PC-3 (cell line): ENCODE measurements around the gene NTHL1.

ENCODE experiments used
- EZH2 ChIP-seq: fragments of 300-600 bp; sonication (generic); IDR thresholded peaks from one replicate; pipeline ENCODE4 v1.6.1; 2017; ENCODE audit warnings: antibody characterized with exemption, mild to moderate bottlenecking, low read length; ENCODE audit not compliant: unreplicated experiment
- EZH2phosphoT487 ChIP-seq: fragments of 300-600 bp; sonication (generic); IDR thresholded peaks from 2 replicates; pipeline ENCODE4 v1.6.1; 2018; ENCODE audit warnings: mild to moderate bottlenecking, antibody characterized with exemption, low read length, borderline replicate concordance
- TF ChIP-seq, protein P1 (sequence below): fragments of 300-600 bp; sonication (generic); conservative IDR thresholded peaks from 2 replicates; pipeline ENCODE4 v1.5.1; 2017; ENCODE audit warnings: antibody characterized with exemption, low read depth, mild to moderate bottlenecking, low read length

DNA sequence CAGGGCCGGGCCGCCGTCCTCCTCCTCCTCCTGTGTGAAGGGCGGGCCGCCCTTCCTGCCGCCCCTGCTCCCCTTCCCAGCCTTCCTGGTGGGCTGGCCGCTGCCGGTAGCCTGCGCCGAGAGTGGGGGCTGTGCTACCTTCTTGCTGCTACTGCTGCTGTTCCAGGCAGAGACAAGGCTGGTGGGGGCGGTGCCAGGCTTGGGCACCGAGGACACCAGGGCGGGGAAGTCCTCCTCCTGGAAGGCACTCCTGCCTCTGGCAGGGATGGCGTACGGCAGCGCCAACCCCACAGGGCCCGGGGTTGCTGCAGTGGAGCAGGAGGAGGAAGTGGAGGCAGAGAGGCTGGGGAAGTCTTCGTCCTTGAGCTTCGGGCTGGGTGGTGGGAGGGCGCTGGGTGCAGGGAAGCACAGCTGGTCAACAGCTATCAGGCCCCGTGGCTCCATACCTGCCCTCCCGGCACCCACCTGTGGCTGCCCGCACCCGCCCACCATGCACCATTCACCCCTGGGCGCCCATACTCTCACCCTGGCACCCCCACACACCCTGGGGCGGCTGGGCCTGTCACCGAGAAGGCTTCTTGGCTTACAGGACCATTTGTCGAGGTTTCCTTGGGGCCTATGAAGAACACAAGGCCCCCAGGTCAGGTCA is 47.6 kb downstream of the NTHL1 start:
- TF ChIP-seq EZH2 (no peak), EZH2phosphoT487 (no peak)
- TF ChIP-seq, protein P1, sequence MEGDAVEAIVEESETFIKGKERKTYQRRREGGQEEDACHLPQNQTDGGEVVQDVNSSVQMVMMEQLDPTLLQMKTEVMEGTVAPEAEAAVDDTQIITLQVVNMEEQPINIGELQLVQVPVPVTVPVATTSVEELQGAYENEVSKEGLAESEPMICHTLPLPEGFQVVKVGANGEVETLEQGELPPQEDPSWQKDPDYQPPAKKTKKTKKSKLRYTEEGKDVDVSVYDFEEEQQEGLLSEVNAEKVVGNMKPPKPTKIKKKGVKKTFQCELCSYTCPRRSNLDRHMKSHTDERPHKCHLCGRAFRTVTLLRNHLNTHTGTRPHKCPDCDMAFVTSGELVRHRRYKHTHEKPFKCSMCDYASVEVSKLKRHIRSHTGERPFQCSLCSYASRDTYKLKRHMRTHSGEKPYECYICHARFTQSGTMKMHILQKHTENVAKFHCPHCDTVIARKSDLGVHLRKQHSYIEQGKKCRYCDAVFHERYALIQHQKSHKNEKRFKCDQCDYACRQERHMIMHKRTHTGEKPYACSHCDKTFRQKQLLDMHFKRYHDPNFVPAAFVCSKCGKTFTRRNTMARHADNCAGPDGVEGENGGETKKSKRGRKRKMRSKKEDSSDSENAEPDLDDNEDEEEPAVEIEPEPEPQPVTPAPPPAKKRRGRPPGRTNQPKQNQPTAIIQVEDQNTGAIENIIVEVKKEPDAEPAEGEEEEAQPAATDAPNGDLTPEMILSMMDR: no peak
